K562 (cell line): ENCODE measurements around the gene PLPPR2. TPM values are rescaled to one million over a fixed set of nuclear protein-coding genes. Genes with fewer than 3 reads are reported as not detected.

ENCODE experiments used
- ARID1B ChIP-seq: fragments of 450-650 bp; IDR thresholded peaks from 2 replicates; pipeline ENCODE4 v1.6.1; 2016; ENCODE audit warnings: antibody characterized with exemption, mild to moderate bottlenecking, inconsistent platforms
- CBFB ChIP-seq: sonication (generic); formaldehyde crosslinking; IDR thresholded peaks from 2 replicates; pipeline ENCODE4 v1.4.0; 2020; ENCODE audit warnings: mild to moderate bottlenecking, missing genetic modification reagents
- CREM ChIP-seq: IDR thresholded peaks from 2 replicates; pipeline ENCODE4 v1.6.1; 2014; ENCODE audit warnings: antibody characterized with exemption, low read depth
- EP400 ChIP-seq: fragments of 450-650 bp; IDR thresholded peaks from 2 replicates; pipeline ENCODE4 v1.6.1; 2017; ENCODE audit warnings: antibody characterized with exemption, mild to moderate bottlenecking, moderate library complexity
- FOXM1 ChIP-seq, 2 experiments: fragments of 450-650 bp in 1 of 2; sonication (generic) in 1 of 2; formaldehyde crosslinking in 1 of 2; IDR thresholded peaks; 2 replicates each; pipeline versions ENCODE4 v1.6.1 to v1.9.0; 2017 to 2022; ENCODE audit warnings: low read depth in 2 of 2, mild to moderate bottlenecking in 2 of 2, missing genetic modification reagents in 1 of 2, moderate library complexity in 1 of 2
- HNRNPLL ChIP-seq: fragments of 200-400 bp; formaldehyde crosslinking; IDR thresholded peaks from 2 replicates; pipeline ENCODE4 v1.6.1; 2017; ENCODE audit warnings: low read length, low read depth, mild to moderate bottlenecking; ENCODE audit not compliant: poor library complexity, severe bottlenecking
- ID3 ChIP-seq, 2 experiments: fragments of 250-450 bp in 1 of 2; fragments of 450-650 bp in 1 of 2; sonication (Bioruptor Pico) in 1 of 2; IDR thresholded peaks; 2 replicates each; pipeline versions ENCODE4 v1.6.1 to v1.8.0; 2016 to 2021; ENCODE audit warnings: mild to moderate bottlenecking in 2 of 2, moderate library complexity in 2 of 2, missing compliant biosample characterization in 1 of 2, missing genetic modification characterization in 1 of 2
- NFIC ChIP-seq: fragments of 450-650 bp; IDR thresholded peaks from 2 replicates; pipeline ENCODE4 v1.6.1; 2017; ENCODE audit warnings: mild to moderate bottlenecking, inconsistent platforms
- PPARD ChIP-seq: fragments of 250-450 bp; sonication (Bioruptor Pico); IDR thresholded peaks from 2 replicates; pipeline ENCODE4 v1.8.0; 2022; ENCODE audit warnings: inconsistent platforms, mild to moderate bottlenecking, moderate library complexity
- RBBP5 ChIP-seq: fragments of 200-600 bp; sonication (generic); IDR thresholded peaks from 2 replicates; pipeline ENCODE4 v1.6.1; 2012; ENCODE audit warnings: borderline replicate concordance, mild to moderate bottlenecking, low read length, control low read depth, inconsistent platforms; ENCODE audit not compliant: insufficient read depth, poor library complexity, severe bottlenecking
- RBM17 ChIP-seq: fragments of 200-400 bp; formaldehyde crosslinking; IDR thresholded peaks from 2 replicates; pipeline ENCODE4 v1.6.1; 2017; ENCODE audit warnings: low read depth, mild to moderate bottlenecking, low read length, borderline replicate concordance
- RBM25 ChIP-seq: fragments of 200-400 bp; formaldehyde crosslinking; IDR thresholded peaks from 2 replicates; pipeline ENCODE4 v1.6.1; 2018; ENCODE audit warnings: low read length, low read depth, moderate library complexity; ENCODE audit not compliant: severe bottlenecking
- SAP30 ChIP-seq: fragments of 200-600 bp; sonication (generic); IDR thresholded peaks from 2 replicates; pipeline ENCODE4 v1.6.1; 2012; ENCODE audit warnings: borderline replicate concordance, low read depth, mild to moderate bottlenecking, moderate library complexity, low read length, control low read depth, inconsistent platforms; ENCODE audit not compliant: insufficient read depth, poor library complexity, severe bottlenecking
- STAT5B ChIP-seq: fragments of 250-450 bp; sonication (Bioruptor Pico); IDR thresholded peaks from 2 replicates; pipeline ENCODE4 v1.8.0; 2021; ENCODE audit warnings: mild to moderate bottlenecking, inconsistent platforms
- TBP ChIP-seq: optimal IDR thresholded peaks from 2 replicates; pipeline ENCODE3; 2011; ENCODE audit warnings: low read depth, low read length, improper control_type of control experiment
- TSC22D4 ChIP-seq: fragments of 450-650 bp; IDR thresholded peaks from 2 replicates; pipeline ENCODE4 v1.6.1; 2016; ENCODE audit warnings: missing genetic modification characterization, missing biosample characterization, control low read depth
- ZBED1 ChIP-seq: IDR thresholded peaks from 2 replicates; pipeline ENCODE4 v1.6.1; 2014
- ZNF354B ChIP-seq: fragments of 250-450 bp; sonication (Bioruptor Pico); IDR thresholded peaks from 2 replicates; pipeline ENCODE4 v1.4.0; 2020
- ZNF551 ChIP-seq: fragments of 250-450 bp; sonication (Bioruptor Pico); IDR thresholded peaks from 2 replicates; pipeline ENCODE4 v1.5.0; 2021; ENCODE audit warnings: mild to moderate bottlenecking, moderate library complexity
- ZNF79 ChIP-seq: fragments of 250-450 bp; sonication (Bioruptor Pico); IDR thresholded peaks from 2 replicates; pipeline ENCODE4 v1.4.0; 2020; ENCODE audit warnings: low read depth, mild to moderate bottlenecking, moderate library complexity
- polyA plus RNA-seq, 8 experiments: library from polyadenylated mRNA; depleted of rRNA in 4 of 8; stranded (reverse) in 5 of 8; unstranded in 3 of 8; fragments of >200 nt; fragmentation: Nextera tagmentation in 2 of 8; fragmentation: Illumina TruSeq in 1 of 8; extraction: Ambion mirVana in 2 of 8; extraction: Trizol in 1 of 8; gene quantifications; 2 replicates each; pipeline versions ENCODE4 v1.2.1 to v1.2.3, GENCODE V29; 2011 to 2014; ENCODE audit warnings: inconsistent platforms in 1 of 8, missing spikeins in 1 of 8
- total RNA-seq, 7 experiments: library from RNA; depleted of rRNA in 6 of 7; stranded (reverse); fragments of >200 nt in 6 of 7; fragmentation: Illumina TruSeq in 2 of 7; extraction: Trizol in 2 of 7; gene quantifications; 2 replicates each; pipeline versions ENCODE4 v1.2.1 to v1.2.3, GENCODE V29; 2011 to 2021; ENCODE audit warnings: low replicate concordance in 1 of 7
- TF ChIP-seq, protein P1 (sequence below): sonication (generic); formaldehyde crosslinking; IDR thresholded peaks from 2 replicates; pipeline ENCODE4 v1.8.1; 2022; ENCODE audit warnings: missing genetic modification reagents
- TF ChIP-seq, protein P2 (sequence below): IDR thresholded peaks from 2 replicates; pipeline ENCODE4 v1.6.1; 2012; ENCODE audit warnings: low read depth, low read length, improper control_type of control experiment, borderline replicate concordance

PLPPR2 gene
- total and polyA plus RNA-seq, 9 of the 15 experiments (the other 6 are each of a cell fraction or from before 2014, with no cell fraction given), result 0.49 to 15.9 (median 3.4) TPM

GRCh38 chr19:11346104-11346940 is 8.9 kb upstream of the PLPPR2 start, which contains the start of the genes CCDC159 and TMEM205 (continued):
- TF ChIP-seq ZNF79 (no peak), ZNF354B (no peak), RBM17 (no peak), STAT5B (no peak), ZNF551 (no peak), ZBED1 (no peak), RBM25 (peak; percentile 71), NFIC (no peak), CBFB (CRISPR knock-in tag) (no peak), ARID1B (no peak), TBP (peak; percentile 29), EP400 (peak; percentile 26; the same call in 1 of the 2 replicates), PPARD (CRISPR knock-in tag) (no peak), ID3 (CRISPR knock-in tag; IDR thresholded peaks at IDR 0.05) (no peak), ID3 (tag; IDR thresholded peaks at IDR 0.05) (no peak), RBBP5 (peak; percentile 76), TSC22D4 (tag) (no peak), HNRNPLL (peak; percentile 60), CREM (peak; percentile 80), FOXM1 (IDR thresholded peaks at IDR 0.05; ENCODE audit: low read depth) (no peak; the same call in 1 of the 2 replicates), FOXM1 (CRISPR knock-in tag; IDR thresholded peaks at IDR 0.05; ENCODE audit: low read depth) (no peak), SAP30 (no peak)
- TF ChIP-seq, protein P1, sequence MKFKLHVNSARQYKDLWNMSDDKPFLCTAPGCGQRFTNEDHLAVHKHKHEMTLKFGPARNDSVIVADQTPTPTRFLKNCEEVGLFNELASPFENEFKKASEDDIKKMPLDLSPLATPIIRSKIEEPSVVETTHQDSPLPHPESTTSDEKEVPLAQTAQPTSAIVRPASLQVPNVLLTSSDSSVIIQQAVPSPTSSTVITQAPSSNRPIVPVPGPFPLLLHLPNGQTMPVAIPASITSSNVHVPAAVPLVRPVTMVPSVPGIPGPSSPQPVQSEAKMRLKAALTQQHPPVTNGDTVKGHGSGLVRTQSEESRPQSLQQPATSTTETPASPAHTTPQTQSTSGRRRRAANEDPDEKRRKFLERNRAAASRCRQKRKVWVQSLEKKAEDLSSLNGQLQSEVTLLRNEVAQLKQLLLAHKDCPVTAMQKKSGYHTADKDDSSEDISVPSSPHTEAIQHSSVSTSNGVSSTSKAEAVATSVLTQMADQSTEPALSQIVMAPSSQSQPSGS (CRISPR knock-in tag), result no peak
- TF ChIP-seq, protein P2, sequence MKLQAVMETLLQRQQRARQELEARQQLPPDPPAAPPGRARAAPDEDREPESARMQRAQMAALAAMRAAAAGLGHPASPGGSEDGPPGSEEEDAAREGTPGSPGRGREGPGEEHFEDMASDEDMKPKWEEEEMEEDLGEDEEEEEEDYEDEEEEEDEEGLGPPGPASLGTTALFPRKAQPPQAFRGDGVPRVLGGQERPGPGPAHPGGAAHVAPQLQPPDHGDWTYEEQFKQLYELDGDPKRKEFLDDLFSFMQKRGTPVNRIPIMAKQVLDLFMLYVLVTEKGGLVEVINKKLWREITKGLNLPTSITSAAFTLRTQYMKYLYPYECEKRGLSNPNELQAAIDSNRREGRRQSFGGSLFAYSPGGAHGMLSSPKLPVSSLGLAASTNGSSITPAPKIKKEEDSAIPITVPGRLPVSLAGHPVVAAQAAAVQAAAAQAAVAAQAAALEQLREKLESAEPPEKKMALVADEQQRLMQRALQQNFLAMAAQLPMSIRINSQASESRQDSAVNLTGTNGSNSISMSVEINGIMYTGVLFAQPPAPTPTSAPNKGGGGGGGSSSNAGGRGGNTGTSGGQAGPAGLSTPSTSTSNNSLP, result peak; percentile 78; the same call in 1 of the 2 replicates
